Measurements from ENCODE around the gene GRIN1.

GRCh38 chr9:137179761-137180160 lies 40.8 kb downstream of the GRIN1 start:
- no peak for TF ChIP-seq BHLHE40 (IDR thresholded peaks at IDR 0.05; ENCODE audit: borderline replicate concordance)
- no peak for TF ChIP-seq FOXM1 (IDR thresholded peaks at IDR 0.05; ENCODE audit: borderline replicate concordance)
- TF ChIP-seq ELF4 (IDR thresholded peaks at IDR 0.05) = no peak
- TF ChIP-seq SUZ12 (IDR thresholded peaks at IDR 0.05) = no peak
- TF ChIP-seq L3MBTL2 (conservative IDR thresholded peaks at IDR 0.05) = no peak
- no peak for TF ChIP-seq SP1 (IDR thresholded peaks at IDR 0.05)
